ENCODE measurements around the gene UNK.
"Not testable (repeated sequence)": the region's sequence is repeated elsewhere in the genome, so short reads cannot be mapped to it uniquely, and the experiment has no call there.

Gene UNK

DNA sequence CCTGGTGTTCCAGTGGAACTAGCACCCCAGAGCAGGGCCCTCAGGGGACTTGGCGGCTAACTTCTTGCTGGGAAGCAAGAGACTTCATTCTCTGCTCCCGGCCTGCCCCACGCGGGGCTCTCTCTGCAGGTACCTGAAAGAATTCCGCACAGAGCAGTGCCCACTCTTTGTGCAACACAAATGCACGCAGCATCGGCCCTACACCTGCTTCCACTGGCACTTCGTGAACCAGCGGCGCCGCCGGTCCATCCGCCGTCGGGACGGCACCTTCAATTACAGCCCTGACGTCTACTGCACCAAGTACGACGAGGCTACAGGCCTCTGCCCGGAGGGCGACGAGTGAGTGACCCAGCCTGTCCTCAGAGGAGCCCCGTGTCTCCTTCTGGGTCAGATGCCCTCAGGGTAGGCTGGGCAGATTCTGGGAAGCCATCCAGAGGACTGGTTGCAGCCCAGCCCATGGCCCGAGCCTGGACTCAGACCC lies 25.1 kb downstream of the UNK start:
- Histone ChIP-seq H3K4me3 (ENCODE audit: low read depth, low read length) (no peak overlapping the region), H3K27ac (no peak overlapping the region), H3K36me3 (peaks cover 54% of the 10 kb centered on the region), H3K27me3 (ENCODE audit: insufficient read depth, low read depth, severe bottlenecking) (no peaks in the 10 kb centered on the region), H3K9me3 (ENCODE audit: severe bottlenecking) (no peaks in the 10 kb centered on the region)
- TF ChIP-seq, protein P1, sequence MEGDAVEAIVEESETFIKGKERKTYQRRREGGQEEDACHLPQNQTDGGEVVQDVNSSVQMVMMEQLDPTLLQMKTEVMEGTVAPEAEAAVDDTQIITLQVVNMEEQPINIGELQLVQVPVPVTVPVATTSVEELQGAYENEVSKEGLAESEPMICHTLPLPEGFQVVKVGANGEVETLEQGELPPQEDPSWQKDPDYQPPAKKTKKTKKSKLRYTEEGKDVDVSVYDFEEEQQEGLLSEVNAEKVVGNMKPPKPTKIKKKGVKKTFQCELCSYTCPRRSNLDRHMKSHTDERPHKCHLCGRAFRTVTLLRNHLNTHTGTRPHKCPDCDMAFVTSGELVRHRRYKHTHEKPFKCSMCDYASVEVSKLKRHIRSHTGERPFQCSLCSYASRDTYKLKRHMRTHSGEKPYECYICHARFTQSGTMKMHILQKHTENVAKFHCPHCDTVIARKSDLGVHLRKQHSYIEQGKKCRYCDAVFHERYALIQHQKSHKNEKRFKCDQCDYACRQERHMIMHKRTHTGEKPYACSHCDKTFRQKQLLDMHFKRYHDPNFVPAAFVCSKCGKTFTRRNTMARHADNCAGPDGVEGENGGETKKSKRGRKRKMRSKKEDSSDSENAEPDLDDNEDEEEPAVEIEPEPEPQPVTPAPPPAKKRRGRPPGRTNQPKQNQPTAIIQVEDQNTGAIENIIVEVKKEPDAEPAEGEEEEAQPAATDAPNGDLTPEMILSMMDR (IDR thresholded peaks at IDR 0.05; ENCODE audit: low read depth, low read length) = no peak
- no peak for DNase-seq

GRCh38 chr17:75810216-75810615 lies 25.6 kb downstream of the UNK start:
- Histone ChIP-seq H3K9me3 (ENCODE audit: severe bottlenecking) (no peaks in the 10 kb centered on the region), H3K27ac (no peak overlapping the region), H3K4me3 (ENCODE audit: low read depth, low read length) (no peak overlapping the region), H3K27me3 (ENCODE audit: insufficient read depth, low read depth, severe bottlenecking) (no peaks in the 10 kb centered on the region), H3K36me3 (peaks cover 60% of the 10 kb centered on the region)
- no peak for DNase-seq
- TF ChIP-seq, protein P1 (IDR thresholded peaks at IDR 0.05; ENCODE audit: low read depth, low read length) = no peak

DNA sequence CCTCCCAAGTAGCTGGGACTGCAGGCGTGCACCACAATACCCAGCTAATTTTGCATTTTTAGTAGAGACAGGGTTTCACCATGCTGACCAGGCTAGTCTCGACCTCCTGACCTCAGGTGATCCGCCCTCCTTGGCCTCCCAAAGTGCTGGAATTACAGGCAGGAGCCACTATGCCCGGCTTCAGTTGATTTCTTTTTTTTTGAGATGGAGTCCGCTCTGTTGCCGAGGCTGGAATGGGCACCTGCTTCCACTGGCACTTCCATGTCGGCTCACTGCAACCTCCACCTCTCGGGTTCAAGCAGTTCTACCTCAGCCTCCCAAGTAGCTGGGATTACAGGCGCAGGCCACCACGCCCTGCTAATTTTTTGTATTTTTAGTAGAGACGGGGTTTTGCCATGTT lies 26.1 kb downstream of the UNK start:
- DNase-seq; H3K9me3 ChIP-seq (ENCODE audit: severe bottlenecking); H3K27ac ChIP-seq; H3K4me3 ChIP-seq (ENCODE audit: low read depth, low read length); H3K27me3 ChIP-seq (ENCODE audit: insufficient read depth, low read depth, severe bottlenecking): not testable (repeated sequence)
- peaks cover 63% of the 10 kb centered on the region for H3K36me3 ChIP-seq

- Histone ChIP-seq H3K9me3 (ENCODE audit: severe bottlenecking) (no peaks in the 10 kb centered on the region), H3K27me3 (ENCODE audit: insufficient read depth, low read depth, severe bottlenecking) (no peaks in the 10 kb centered on the region), H3K27ac (no peak overlapping the region), H3K4me3 (ENCODE audit: low read depth, low read length) (no peak overlapping the region), H3K36me3 (peaks cover 67% of the 10 kb centered on the region)
- TF ChIP-seq, protein P1 (IDR thresholded peaks at IDR 0.05; ENCODE audit: low read depth, low read length) = no peak
- no peak for DNase-seq
Measured at GRCh38 chr17:75811174-75811573, 26.6 kb downstream of the UNK start.

GRCh38 chr17:75812096-75813013 lies 27.7 kb downstream of the UNK start:
- DNase-seq = no peak
- TF ChIP-seq, protein P1 (IDR thresholded peaks at IDR 0.05; ENCODE audit: low read depth, low read length) = no peak
- no peaks in the 10 kb centered on the region for H3K27me3 ChIP-seq (ENCODE audit: insufficient read depth, low read depth, severe bottlenecking)
- H3K4me3 ChIP-seq (ENCODE audit: low read depth, low read length) = no peak overlapping the region
- H3K9me3 ChIP-seq (ENCODE audit: severe bottlenecking) = no peaks in the 10 kb centered on the region
- H3K36me3 ChIP-seq = peaks cover 79% of the 10 kb centered on the region
- no peak overlapping the region for H3K27ac ChIP-seq

DNA sequence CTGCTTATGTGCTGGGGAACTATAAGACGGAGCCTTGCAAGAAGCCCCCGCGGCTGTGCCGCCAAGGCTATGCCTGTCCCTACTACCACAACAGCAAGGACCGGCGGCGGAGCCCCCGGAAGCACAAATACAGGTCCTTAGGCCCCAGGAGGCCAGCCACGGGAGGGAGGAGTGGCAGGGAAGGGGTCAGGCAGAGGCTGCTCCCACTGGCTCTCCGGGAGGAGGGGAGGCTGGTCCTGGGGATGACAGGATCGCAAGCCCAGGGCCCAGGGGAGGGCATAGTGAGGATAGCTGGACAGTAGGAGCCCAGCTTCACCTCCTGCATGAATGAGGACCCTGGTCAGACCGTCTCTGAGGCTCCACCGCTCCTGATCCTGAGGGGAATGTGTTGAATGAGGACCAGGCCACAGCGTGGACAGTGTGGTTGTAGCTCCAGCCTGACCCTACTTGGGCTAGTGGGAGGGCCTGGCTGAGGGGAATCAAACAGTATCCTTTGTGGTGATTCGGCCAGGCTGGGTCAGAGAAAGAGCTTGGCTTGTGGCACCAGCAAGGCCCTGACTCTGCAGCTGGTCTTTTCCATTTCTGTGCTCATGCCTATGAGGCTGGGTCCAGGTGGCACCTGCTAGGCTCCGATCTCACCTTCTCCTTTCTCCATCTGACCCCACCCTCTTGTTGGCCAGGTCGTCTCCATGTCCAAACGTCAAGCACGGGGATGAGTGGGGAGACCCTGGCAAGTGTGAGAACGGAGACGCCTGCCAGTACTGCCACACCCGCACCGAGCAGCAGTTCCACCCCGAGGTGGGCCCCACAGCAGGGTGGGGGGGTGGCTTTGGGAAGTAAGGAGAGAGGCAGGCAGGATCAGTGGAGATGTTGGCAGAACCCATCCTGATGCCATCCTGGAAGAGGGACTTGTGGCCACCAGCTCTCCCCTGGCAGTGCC lies 28.7 kb downstream of the UNK start:
- H3K27me3 ChIP-seq (ENCODE audit: insufficient read depth, low read depth, severe bottlenecking) = no peaks in the 10 kb centered on the region
- H3K9me3 ChIP-seq (ENCODE audit: severe bottlenecking) = no peaks in the 10 kb centered on the region
- no peak overlapping the region for H3K27ac ChIP-seq
- H3K36me3 ChIP-seq = peaks cover 88% of the 10 kb centered on the region
- no peak overlapping the region for H3K4me3 ChIP-seq (ENCODE audit: low read depth, low read length)
- no peak for DNase-seq
- TF ChIP-seq, protein P1 (IDR thresholded peaks at IDR 0.05; ENCODE audit: low read depth, low read length) = no peak

Measured in WERI-Rb-1 (cell line).